DMS53 treated with DMSO at 0.1 percent for 48 hours (cell line): Measurements from ENCODE around the gene TLE4.
"Not testable (repeated sequence)": the region's sequence is repeated elsewhere in the genome, so short reads cannot be mapped to it uniquely, and the experiment has no call there.

Source experiments
- DNase-seq: peaks from one replicate; lab custom pipeline; 2025; ENCODE audit not compliant: unreplicated experiment; lab: John Stamatoyannopoulos, UW

Gene TLE4

GRCh38 chr9:79630521-79631403 is 59.0 kb downstream of the TLE4 start:
- no peak for DNase-seq

GRCh38 chr9:79632060-79632459 is 60.3 kb downstream of the TLE4 start:
- DNase-seq, result no peak

DNA sequence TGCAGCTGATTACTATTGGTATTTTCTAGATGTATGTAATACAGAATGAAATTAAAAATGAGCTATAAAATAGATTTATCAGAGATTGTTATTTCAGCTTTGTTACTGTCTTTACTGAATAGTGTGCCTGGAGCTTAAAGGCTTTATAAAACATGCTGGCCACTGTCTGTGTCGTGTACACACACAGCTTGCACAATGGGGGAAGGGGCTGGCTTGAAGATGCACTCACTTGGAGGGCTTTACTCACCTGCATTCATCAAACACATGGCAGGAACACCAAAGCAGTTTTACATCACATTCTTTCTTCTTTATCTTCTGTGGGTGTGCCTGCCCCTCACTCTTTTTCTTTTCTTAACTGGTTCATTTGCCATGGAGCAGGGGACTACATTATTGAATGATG is 60.9 kb downstream of the TLE4 start:
- DNase-seq, result no peak

DNA sequence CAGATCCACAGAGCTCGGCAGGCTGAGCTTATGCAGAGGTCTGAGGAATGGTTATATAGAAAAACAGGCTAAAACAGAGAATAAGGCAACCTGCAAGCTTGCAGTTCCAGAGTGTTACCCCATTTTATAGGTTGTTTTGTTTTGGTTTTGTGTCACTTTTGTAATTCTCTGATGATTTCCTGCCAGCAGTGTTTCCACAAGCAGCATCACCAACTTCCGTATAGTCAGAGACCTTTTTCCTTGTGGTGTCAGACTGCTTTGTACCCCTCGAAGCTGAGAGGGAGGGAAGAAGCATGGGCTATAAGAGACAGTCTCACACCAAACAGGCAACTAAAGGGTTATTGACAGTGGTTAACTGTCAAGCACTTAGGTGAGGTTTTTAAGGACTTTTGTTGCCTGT is 61.8 kb downstream of the TLE4 start:
- no peak for DNase-seq

DNA sequence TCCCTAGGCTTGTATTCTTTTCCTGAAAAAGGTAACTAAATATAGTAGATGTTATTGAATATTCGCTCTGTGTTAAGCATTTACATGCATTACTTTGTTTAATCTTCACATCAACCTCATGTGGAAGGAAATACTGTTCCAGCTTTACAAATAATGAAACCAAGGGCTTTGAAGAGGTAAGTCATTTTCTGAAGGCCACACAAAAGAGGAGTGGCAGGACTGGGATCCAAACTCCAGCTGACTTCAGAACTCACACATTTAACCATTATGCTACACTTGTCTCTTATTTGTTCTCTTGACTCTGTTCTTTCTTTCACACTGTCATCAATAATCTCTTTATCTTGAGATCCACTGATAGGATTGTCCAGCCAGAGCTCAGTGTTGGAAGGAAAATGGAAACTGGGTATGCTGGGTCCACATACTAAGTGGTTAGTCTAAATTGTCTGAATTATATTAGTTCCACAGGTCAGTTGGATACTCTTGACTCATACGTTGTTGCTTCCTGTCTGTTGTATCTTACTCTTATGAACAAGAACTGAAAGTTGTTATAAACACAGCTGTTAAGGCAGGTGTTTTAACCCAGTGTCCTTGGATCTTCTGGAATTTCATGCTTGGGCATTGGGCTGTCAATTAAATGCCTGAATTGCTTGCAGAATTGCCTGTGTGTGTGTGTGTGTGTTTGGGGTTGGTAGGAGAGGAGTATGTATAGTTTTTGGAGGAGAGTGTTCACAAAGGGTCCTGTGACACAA is 65.6 kb downstream of the TLE4 start:
- no peak for DNase-seq

- no peak for DNase-seq
Measured at GRCh38 chr9:79638806-79639205, 67.0 kb downstream of the TLE4 start.

DNA sequence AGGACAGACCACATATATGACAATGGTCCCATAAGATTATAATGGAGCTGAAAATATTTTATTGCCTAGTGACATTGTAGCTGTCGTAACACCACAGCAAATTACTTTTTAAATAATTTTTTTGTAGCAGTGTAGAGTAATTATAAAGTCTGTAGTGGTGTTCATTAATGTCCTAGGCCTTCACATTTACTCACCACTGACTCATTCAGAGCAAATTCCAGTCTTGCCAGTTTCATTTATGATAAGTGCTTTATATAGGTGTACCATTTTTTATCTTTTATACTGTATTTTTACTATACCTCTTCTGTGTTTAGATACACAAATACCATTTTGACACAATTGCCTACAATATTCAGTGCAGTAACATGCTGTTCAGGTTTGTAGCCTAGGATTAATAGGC is 67.6 kb downstream of the TLE4 start:
- DNase-seq, result no peak

GRCh38 chr9:79640067-79640466 is 68.3 kb downstream of the TLE4 start:
- not testable (repeated sequence) for DNase-seq

- no peak for DNase-seq
Measured at GRCh38 chr9:79641070-79641469, 69.3 kb downstream of the TLE4 start.

DNA sequence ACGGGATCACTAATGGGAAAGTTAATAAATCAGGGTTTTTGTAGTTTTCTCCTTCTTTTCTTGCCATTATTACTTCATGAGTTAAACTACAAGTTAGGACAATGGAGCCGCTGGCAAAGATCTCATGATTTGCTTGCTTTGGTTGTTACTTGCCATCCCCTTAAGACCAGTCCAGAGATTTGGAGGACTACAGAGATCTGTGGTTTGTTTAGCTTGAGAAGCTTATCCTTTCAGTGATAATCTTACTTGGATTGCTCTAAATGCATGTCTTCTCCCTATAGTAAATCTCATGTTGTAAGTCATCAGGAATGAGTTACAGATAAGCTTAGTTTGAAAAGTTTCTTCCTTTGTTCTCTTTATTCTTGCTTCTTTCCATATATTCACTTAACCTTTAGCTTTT is 70.9 kb downstream of the TLE4 start:
- DNase-seq, result no peak

DNA sequence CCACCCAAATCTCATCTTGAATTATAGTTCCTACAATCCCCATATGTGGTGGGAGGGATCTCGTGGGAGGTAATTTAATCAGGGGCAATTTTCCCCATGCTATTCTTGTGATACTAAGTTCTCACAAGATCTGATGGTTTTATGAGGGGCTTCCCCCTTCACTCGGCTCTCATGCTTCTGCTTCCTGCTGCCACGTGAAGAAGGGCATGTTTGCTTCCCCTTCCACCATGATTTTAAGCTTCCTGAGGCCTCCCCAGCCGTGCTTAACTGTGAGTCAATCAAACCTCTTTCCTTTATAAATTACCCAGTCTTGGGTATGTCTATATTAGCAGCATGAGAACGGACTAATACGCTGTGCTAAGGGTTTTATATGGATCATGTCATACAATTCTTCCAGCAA is 72.3 kb downstream of the TLE4 start:
- DNase-seq, result no peak

GRCh38 chr9:79644601-79645000 is 72.8 kb downstream of the TLE4 start:
- no peak for DNase-seq

- no peak for DNase-seq
Measured at GRCh38 chr9:79645110-79645509, 73.3 kb downstream of the TLE4 start.

- no peak for DNase-seq
Measured at GRCh38 chr9:79646096-79646495, 74.3 kb downstream of the TLE4 start.

DNA sequence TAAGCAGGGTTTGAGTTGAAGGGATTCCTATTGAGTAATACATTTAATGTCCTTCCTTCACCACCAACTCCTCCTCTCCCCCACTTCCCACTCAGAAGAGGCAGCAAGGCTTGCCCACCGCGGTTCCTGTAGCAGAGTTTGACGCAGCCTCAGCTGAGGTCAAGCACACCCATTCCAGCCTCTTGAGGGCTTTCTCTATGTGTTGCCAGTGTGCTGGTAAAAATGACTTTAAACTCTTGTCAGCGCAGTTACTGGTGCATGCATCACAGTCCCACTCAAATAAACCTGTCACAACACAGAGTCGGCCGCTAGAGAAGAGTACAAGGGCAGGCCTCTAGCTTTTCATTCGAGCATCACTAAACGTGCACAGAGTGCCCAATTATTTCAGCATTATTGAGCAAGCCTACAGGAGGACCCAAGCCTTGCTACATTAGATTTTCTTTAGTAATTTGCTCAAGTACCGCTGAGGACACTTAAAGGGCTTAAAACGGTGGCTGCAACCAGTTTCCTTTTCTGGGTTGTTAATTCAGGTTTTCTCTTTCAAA is 79.6 kb downstream of the TLE4 start:
- no peak for DNase-seq

DNA sequence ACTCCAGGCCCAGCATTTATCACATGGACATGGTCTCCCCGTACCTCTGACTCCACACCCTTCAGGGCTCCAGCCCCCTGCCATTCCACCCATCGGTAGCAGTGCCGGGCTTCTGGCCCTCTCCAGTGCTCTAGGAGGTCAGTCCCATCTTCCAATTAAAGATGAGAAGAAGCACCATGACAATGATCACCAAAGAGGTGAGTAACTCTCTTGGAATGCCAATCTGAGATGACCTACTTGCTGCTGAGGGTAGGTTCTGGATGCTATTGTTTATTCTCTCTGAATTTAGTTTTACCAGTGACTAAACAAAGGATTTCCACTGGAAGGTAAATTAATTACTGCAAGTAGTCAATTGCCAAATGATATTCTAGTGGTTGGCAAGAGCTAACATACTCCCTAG is 80.8 kb downstream of the TLE4 start:
- no peak for DNase-seq

DNA sequence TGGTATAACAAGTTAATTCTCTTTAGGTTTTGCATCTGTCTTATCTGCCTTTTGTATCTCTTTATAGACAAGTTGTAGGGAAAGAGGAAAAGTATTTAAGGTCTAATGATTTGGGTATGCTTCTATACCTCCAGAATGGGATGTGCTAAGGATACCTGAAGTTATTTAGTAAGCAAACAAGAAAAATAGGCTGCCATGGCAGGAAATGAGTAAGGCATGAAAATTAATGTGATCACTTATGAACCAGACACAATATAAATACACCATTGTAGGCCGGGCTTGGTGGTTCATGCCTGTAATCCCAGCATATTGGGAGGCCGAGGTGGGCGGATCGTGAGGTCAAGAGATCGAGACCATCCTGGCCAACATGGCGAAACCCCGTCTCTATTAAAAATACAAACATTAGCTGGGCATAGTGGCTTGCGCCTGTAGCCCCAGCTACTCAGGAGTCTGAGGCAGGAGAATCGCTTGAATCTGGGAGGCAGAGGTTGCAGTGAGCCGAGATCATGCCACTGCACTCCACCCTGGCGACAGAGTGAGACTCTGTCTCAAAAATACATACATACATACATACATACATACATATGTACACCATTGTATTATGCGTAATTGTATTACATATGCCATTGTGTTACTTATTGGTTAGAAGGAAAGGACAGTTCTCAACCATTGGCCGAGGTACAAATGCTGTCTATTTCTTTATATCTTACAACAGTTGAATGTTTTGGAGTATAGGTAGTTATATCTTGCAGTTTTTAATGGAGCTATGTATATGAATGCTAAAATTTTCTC is 83.0 kb downstream of the TLE4 start:
- DNase-seq, result not testable (repeated sequence)

- no peak for DNase-seq
Measured at GRCh38 chr9:79655551-79655950, 83.8 kb downstream of the TLE4 start.

DNA sequence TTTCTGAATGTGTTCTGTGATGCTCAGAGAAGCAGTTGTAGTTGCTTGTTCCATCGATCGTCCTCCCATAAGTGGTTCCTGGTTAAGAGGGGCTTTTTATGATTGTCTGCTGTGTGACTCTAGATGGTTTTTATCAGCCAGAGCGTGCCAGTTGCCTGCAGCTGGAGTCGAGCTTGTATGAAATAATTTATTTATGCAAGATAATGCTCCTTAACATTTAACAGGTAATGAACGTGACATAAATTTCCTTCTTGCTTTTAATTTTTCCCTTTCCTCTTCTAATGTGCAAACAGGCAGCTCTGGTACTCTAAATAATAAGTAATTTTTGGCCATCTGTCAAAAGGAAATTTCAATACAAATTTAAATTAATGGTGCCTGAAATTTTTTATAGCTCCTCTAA is 84.4 kb downstream of the TLE4 start:
- DNase-seq, result no peak

- no peak for DNase-seq
Measured at GRCh38 chr9:79657891-79658290, 86.1 kb downstream of the TLE4 start.

- DNase-seq, result no peak
Measured at GRCh38 chr9:79658926-79659325, 87.2 kb downstream of the TLE4 start.
